OCI-LY7 (cell line): ENCODE results near the gene KLHL8.

Experiments
- EZH2phosphoT487 ChIP-seq: fragments of 200-600 bp; sonication (generic); IDR thresholded peaks from 2 replicates; pipeline ENCODE4 v1.6.1; 2018; ENCODE audit warnings: low read depth, borderline replicate concordance, mild to moderate bottlenecking, mixed run types, antibody characterized with exemption, low read length, moderate library complexity, mixed read lengths
- TF ChIP-seq, protein P1 (sequence below): fragments of 200-600 bp; sonication (generic); conservative IDR thresholded peaks from 2 replicates; pipeline ENCODE4 v1.5.1; 2014; ENCODE audit warnings: mild to moderate bottlenecking, antibody characterized with exemption, low read length, moderate library complexity, mixed read lengths

DNA sequence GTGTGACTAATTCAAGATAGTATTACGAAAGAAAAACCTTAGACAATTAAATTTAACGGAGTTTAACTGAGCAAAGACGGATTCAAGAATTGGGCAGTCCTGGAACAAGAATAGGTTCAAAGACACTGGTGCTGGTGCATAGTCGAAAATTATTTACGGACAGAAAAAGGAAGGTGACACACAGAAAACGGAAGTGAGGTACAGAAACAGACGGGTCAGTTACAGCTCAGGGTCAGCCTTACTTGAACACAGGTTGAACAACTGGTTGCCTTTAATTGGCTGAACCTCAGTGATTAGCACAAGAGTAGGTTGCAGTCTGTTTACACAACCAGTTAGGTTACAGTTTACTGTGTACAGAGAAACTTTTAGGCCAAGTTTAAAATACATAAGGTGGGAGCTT lies 31.5 kb downstream of the KLHL8 start:
- TF ChIP-seq, protein P1, sequence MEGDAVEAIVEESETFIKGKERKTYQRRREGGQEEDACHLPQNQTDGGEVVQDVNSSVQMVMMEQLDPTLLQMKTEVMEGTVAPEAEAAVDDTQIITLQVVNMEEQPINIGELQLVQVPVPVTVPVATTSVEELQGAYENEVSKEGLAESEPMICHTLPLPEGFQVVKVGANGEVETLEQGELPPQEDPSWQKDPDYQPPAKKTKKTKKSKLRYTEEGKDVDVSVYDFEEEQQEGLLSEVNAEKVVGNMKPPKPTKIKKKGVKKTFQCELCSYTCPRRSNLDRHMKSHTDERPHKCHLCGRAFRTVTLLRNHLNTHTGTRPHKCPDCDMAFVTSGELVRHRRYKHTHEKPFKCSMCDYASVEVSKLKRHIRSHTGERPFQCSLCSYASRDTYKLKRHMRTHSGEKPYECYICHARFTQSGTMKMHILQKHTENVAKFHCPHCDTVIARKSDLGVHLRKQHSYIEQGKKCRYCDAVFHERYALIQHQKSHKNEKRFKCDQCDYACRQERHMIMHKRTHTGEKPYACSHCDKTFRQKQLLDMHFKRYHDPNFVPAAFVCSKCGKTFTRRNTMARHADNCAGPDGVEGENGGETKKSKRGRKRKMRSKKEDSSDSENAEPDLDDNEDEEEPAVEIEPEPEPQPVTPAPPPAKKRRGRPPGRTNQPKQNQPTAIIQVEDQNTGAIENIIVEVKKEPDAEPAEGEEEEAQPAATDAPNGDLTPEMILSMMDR = no peak
- no peak for TF ChIP-seq EZH2phosphoT487
